ENCODE measurements around the gene ZNF575.

- no peak for TF ChIP-seq POLR2A (IDR thresholded peaks at IDR 0.05)
- TF ChIP-seq, protein P1, sequence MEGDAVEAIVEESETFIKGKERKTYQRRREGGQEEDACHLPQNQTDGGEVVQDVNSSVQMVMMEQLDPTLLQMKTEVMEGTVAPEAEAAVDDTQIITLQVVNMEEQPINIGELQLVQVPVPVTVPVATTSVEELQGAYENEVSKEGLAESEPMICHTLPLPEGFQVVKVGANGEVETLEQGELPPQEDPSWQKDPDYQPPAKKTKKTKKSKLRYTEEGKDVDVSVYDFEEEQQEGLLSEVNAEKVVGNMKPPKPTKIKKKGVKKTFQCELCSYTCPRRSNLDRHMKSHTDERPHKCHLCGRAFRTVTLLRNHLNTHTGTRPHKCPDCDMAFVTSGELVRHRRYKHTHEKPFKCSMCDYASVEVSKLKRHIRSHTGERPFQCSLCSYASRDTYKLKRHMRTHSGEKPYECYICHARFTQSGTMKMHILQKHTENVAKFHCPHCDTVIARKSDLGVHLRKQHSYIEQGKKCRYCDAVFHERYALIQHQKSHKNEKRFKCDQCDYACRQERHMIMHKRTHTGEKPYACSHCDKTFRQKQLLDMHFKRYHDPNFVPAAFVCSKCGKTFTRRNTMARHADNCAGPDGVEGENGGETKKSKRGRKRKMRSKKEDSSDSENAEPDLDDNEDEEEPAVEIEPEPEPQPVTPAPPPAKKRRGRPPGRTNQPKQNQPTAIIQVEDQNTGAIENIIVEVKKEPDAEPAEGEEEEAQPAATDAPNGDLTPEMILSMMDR (IDR thresholded peaks at IDR 0.05) = no peak
Measured at GRCh38 chr19:43540381-43540780, 7.4 kb downstream of the ZNF575 start.

Data from uterus (tissue), 2 donors.